Measurements from ENCODE around the gene GNPTG.
A peak's percentile ranks its signal among the peaks of the same experiment; 100 is the strongest.

GNPTG gene

GRCh38 chr16:1335211-1335971 lies 16.3 kb upstream of the GNPTG start:
- TF ChIP-seq CTCF (IDR thresholded peaks at IDR 0.05; ENCODE audit: insufficient read depth, low read depth, low read length, missing control alignments) = no peak
- no peak for DNase-seq (ENCODE audit: low read depth)
- H3K4me3 ChIP-seq (ENCODE audit: low read length) = no peak overlapping the region

- no peak overlapping the region for H3K4me3 ChIP-seq (ENCODE audit: low read length)
- TF ChIP-seq CTCF (IDR thresholded peaks at IDR 0.05; ENCODE audit: insufficient read depth, low read depth, low read length, missing control alignments) = no peak
- DNase-seq (ENCODE audit: low read depth) = no peak
Observed at GRCh38 chr16:1335996-1336395, 15.7 kb upstream of the GNPTG start.

- TF ChIP-seq CTCF (IDR thresholded peaks at IDR 0.05; ENCODE audit: insufficient read depth, low read depth, low read length, missing control alignments) = no peak
- H3K4me3 ChIP-seq (ENCODE audit: low read length) = no peak overlapping the region
- DNase-seq (ENCODE audit: low read depth) = no peak
Observed at GRCh38 chr16:1336619-1337018, 15.1 kb upstream of the GNPTG start.

GRCh38 chr16:1337486-1337885 lies 14.2 kb upstream of the GNPTG start:
- H3K4me3 ChIP-seq (ENCODE audit: low read length) = no peak overlapping the region
- no peak for DNase-seq (ENCODE audit: low read depth)
- no peak for TF ChIP-seq CTCF (IDR thresholded peaks at IDR 0.05; ENCODE audit: insufficient read depth, low read depth, low read length, missing control alignments)

GRCh38 chr16:1338119-1338730 lies 13.5 kb upstream of the GNPTG start:
- H3K4me3 ChIP-seq (ENCODE audit: low read length) = no peak overlapping the region
- peak; percentile 26 for DNase-seq (ENCODE audit: low read depth)
- peak; percentile 43 for TF ChIP-seq CTCF (IDR thresholded peaks at IDR 0.05; ENCODE audit: insufficient read depth, low read depth, low read length, missing control alignments)

- DNase-seq (ENCODE audit: low read depth) = no peak
- no peak for TF ChIP-seq CTCF (IDR thresholded peaks at IDR 0.05; ENCODE audit: insufficient read depth, low read depth, low read length, missing control alignments)
- no peak overlapping the region for H3K4me3 ChIP-seq (ENCODE audit: low read length)
Observed at GRCh38 chr16:1338855-1339675, 12.7 kb upstream of the GNPTG start.

Measured in epithelial cell of esophagus (primary cell).